Keratinocyte (primary cell): ENCODE data around the gene ADAMTS1.

Experiments used
- CTCF ChIP-seq, 3 experiments: IDR thresholded peaks in 1 of 3; conservative IDR thresholded peaks in 1 of 3; optimal IDR thresholded peaks in 1 of 3; 2 replicates in 2 of 3; 3 replicates in 1 of 3; pipeline versions ENCODE3 to v1.5.1; 2011; ENCODE audit warnings: low read length in 3 of 3, mild to moderate bottlenecking in 3 of 3, moderate library complexity in 2 of 3, control low read depth in 1 of 3, inconsistent platforms in 1 of 3; ENCODE audit not compliant: insufficient read depth in 2 of 3; ENCODE audit errors: extremely low read depth in 1 of 3
- EZH2 ChIP-seq: IDR thresholded peaks from one replicate; pipeline ENCODE4 v1.6.1; 2012; ENCODE audit warnings: inconsistent platforms, mild to moderate bottlenecking, low read length, moderate library complexity

GRCh38 chr21:26794597-26795411, 50.4 kb downstream of the ADAMTS1 start:
- TF ChIP-seq CTCF (optimal IDR thresholded peaks at IDR 0.05 in 1 of 3, IDR thresholded peaks at IDR 0.05 in 1 of 3, conservative IDR thresholded peaks at IDR 0.05 in 1 of 3; ENCODE audit: extremely low read depth in 1 of 3, insufficient read depth in 2 of 3, low read length in 3 of 3) (no peak), EZH2 (no peak)
